Progenitor cell of endocrine pancreas (in vitro differentiated cells): ENCODE measurements around the gene UGT1A5. TPM values are rescaled to one million over a fixed set of nuclear protein-coding genes. Genes with fewer than 3 reads are reported as not detected.

Experiments used
- DNase-seq: peaks from one replicate; pipeline ENCODE4 v3.0.0; 2021; ENCODE audit warnings: low spot score; ENCODE audit not compliant: unreplicated experiment
- H3K27ac Mint-ChIP-seq: 2 replicates; pipeline ENCODE4 v1.8.0; 2021; ENCODE audit warnings: mild to moderate bottlenecking, moderate library complexity, mixed read lengths
- H3K27me3 Mint-ChIP-seq: 2 replicates; pipeline ENCODE4 v1.8.0; 2021; ENCODE audit warnings: mixed read lengths
- H3K36me3 Mint-ChIP-seq: 2 replicates; pipeline ENCODE4 v1.8.0; 2022; ENCODE audit warnings: mixed read lengths; ENCODE audit not compliant: insufficient read depth
- H3K4me1 Mint-ChIP-seq: 2 replicates; pipeline ENCODE4 v1.8.0; 2021; ENCODE audit warnings: low read depth, mixed read lengths
- H3K4me3 Mint-ChIP-seq: 2 replicates; pipeline ENCODE4 v1.8.0; 2021; ENCODE audit warnings: low read depth, mild to moderate bottlenecking, moderate library complexity, mixed read lengths
- H3K9me3 Mint-ChIP-seq: 2 replicates; pipeline ENCODE4 v1.8.0; 2021; ENCODE audit warnings: low read depth, mixed read lengths
- total RNA-seq: library from RNA; stranded (reverse); gene quantifications from 2 replicates; pipeline ENCODE4 v1.2.1, GENCODE V29; 2021
- TF ChIP-seq, protein P1 (sequence below): fragments of 200-600 bp; sonication (generic); IDR thresholded peaks from one replicate; pipeline ENCODE4 v1.5.0; 2021; ENCODE audit warnings: antibody characterized with exemption, mild to moderate bottlenecking; ENCODE audit not compliant: unreplicated experiment

UGT1A5 gene
- total RNA-seq, 1 donor from 2014 or later = not detected

DNA sequence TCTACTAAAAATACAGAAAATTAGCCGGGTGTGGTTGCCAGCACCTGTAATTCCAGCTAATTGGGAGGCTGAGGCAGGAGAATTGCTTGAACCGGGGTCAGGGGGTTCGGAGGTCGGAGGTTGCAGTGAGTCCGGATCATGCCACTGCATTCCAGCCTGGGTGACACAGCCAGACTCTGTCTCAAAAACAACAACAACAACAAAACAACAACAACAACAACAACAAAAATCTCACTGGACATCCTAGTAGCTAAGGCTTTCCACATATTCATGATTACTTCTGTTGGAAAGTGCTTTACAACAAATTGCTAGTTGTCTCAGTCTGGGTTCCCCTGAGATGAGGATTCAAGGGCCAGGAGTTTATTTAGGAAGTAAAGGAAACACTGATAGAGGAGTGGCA, 61.1 kb downstream of the UGT1A5 start:
- no peak overlapping the region for H3K27ac Mint-ChIP-seq
- no peaks in the 10 kb centered on the region for H3K4me1 Mint-ChIP-seq
- no peaks in the 10 kb centered on the region for H3K36me3 Mint-ChIP-seq
- no peak overlapping the region for H3K4me3 Mint-ChIP-seq
- peaks cover 6% of the 10 kb centered on the region for H3K9me3 Mint-ChIP-seq
- H3K27me3 Mint-ChIP-seq = peaks cover 6% of the 10 kb centered on the region
- DNase-seq = no peak
- TF ChIP-seq, protein P1, sequence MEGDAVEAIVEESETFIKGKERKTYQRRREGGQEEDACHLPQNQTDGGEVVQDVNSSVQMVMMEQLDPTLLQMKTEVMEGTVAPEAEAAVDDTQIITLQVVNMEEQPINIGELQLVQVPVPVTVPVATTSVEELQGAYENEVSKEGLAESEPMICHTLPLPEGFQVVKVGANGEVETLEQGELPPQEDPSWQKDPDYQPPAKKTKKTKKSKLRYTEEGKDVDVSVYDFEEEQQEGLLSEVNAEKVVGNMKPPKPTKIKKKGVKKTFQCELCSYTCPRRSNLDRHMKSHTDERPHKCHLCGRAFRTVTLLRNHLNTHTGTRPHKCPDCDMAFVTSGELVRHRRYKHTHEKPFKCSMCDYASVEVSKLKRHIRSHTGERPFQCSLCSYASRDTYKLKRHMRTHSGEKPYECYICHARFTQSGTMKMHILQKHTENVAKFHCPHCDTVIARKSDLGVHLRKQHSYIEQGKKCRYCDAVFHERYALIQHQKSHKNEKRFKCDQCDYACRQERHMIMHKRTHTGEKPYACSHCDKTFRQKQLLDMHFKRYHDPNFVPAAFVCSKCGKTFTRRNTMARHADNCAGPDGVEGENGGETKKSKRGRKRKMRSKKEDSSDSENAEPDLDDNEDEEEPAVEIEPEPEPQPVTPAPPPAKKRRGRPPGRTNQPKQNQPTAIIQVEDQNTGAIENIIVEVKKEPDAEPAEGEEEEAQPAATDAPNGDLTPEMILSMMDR = no peak

DNA sequence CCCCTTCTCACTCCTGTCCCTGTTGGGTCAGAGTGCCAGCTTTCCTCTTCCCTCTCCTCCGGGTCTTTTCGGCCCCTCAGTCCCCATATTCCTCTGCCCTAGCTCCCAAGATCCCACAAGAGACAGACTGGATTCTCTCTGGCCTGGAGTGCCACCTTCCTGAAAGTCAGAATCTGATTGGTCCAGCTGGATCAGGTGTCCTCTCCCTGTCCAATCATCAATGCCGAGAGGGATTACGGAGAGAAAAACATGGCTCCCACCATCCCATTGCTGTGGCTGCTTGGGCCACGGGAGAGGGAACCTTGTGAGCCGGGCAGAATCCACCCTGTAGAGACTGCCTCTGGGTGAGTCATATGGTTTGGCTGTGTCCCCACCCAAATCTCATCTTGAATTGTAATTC, 62.7 kb downstream of the UGT1A5 start:
- DNase-seq = no peak
- Mint-ChIP-seq H3K27ac (no peak overlapping the region), H3K4me3 (no peak overlapping the region), H3K27me3 (peaks cover 3% of the 10 kb centered on the region), H3K9me3 (peaks cover 6% of the 10 kb centered on the region), H3K4me1 (no peaks in the 10 kb centered on the region), H3K36me3 (no peaks in the 10 kb centered on the region)
- TF ChIP-seq, protein P1 = no peak

DNA sequence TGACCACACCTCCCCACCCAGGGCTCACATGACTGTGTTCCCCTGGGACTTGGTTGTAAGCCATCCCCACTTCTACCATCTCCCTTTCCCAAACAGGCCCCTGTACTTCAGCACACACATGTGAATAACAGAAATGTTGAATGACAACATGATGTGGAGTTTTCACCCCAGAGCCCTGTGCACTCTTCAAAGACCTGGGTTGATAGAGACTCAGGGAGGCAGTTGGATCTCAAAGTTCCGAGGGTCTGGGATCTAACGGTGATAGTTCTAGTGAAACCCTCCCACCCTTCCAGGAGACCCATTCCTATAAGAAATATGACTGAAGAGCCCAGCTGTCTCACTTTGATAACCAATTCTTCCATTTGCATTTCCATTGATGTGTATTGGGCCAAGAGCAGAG, 65.3 kb downstream of the UGT1A5 start, which contains the start of gene MROH2A:
Gene MROH2A (plus strand): TSS at position 301 of the 400 bp plus-strand sequence. CDS start 1,029 bp downstream, outside the sequence.
- Mint-ChIP-seq H3K4me3 (no peak within 1 kb of the TSS), H3K27me3 (peaks cover 12% of the 10 kb centered on the region), H3K4me1 (no peaks in the 10 kb centered on the region), H3K9me3 (peaks cover 6% of the 10 kb centered on the region), H3K36me3 (no peaks in the 10 kb centered on the region), H3K27ac (no peak within 1 kb of the TSS)
- TF ChIP-seq, protein P1 = no peak
- no peak for DNase-seq

DNA sequence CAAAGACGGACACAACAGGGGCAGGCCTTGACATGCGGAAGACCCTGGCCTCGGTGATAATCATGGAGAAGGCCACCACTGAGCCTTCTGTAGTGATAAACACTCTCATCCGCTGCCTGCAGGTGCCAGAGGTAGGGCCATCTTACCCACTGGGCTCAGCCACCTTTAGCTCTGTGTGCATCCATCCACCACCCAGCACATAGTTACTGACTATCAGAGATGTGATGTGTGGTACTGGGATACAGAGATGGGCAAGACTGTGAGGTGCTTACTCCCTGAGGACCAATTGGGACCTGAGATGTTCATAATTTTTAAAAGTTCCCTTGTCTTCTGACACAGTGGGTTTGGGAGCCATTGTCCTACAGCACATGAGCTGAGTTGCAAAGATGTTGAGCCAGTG, 67.0 kb downstream of the UGT1A5 start:
- Mint-ChIP-seq H3K27me3 (peaks cover 14% of the 10 kb centered on the region), H3K9me3 (peaks cover 6% of the 10 kb centered on the region), H3K4me3 (no peak overlapping the region), H3K4me1 (no peaks in the 10 kb centered on the region), H3K27ac (no peak overlapping the region), H3K36me3 (no peaks in the 10 kb centered on the region)
- DNase-seq = no peak
- TF ChIP-seq, protein P1 = no peak

DNA sequence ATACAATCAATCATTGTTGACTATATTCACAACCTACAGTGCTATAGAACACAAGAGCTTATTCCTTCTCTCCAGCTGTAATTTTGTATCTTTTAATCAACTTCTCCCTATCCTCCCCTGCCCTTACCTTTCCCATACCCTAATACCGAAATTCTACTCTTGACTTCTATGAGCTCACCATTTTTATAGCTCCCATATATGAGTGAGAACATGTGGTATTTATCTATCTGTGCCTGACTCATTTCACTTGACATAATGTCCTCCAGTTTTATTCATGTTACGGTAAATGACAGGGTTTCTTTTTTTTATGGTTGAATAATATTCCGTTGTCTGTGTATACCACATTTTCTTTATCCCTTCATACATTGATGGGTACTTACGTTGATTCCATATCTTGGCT, 68.1 kb downstream of the UGT1A5 start:
- Mint-ChIP-seq H3K27ac (no peak overlapping the region), H3K4me3 (no peak overlapping the region), H3K36me3 (no peaks in the 10 kb centered on the region), H3K4me1 (no peaks in the 10 kb centered on the region), H3K9me3 (peaks cover 6% of the 10 kb centered on the region), H3K27me3 (peaks cover 14% of the 10 kb centered on the region)
- DNase-seq = no peak
- TF ChIP-seq, protein P1 = no peak
